Prostate gland (tissue), 2 donors: ENCODE measurements around the gene SVEP1. TPM values are rescaled to one million over a fixed set of nuclear protein-coding genes. Genes with fewer than 3 reads are reported as not detected.
"Not testable (repeated sequence)": the region's sequence is repeated elsewhere in the genome, so short reads cannot be mapped to it uniquely, and the experiment has no call there.

Experiments used
- DNase-seq: peaks from one replicate; pipeline ENCODE4 v3.0.0-alpha.2; 2019; ENCODE audit warnings: low spot score
- H3K27ac ChIP-seq, 2 donors: fragments of 200-600 bp; sonication (generic); 2 replicates each; pipeline ENCODE4 v1.5.1; 2017 to 2019
- H3K27me3 ChIP-seq: fragments of 200-600 bp; sonication (generic); replicated peaks from 2 replicates; pipeline ENCODE4 v1.5.1; 2019; ENCODE audit not compliant: insufficient read depth
- H3K36me3 ChIP-seq, 2 donors: fragments of 200-600 bp; sonication (generic); 1 replicate in 1 of 2; 2 replicates in 1 of 2; pipeline versions ENCODE4 v1.5.1 to v1.8.1; 2017 to 2019
- H3K4me1 ChIP-seq: fragments of 200-600 bp; sonication (generic); replicated peaks from 2 replicates; pipeline ENCODE4 v1.5.1; 2019
- H3K4me3 ChIP-seq, 2 donors: fragments of 200-600 bp; sonication (generic); 2 replicates each; pipeline ENCODE4 v1.5.1; 2017 to 2019
- H3K9me3 ChIP-seq: fragments of 200-600 bp; sonication (generic); 2 replicates; pipeline ENCODE4 v1.5.1; 2017
- CTCF ChIP-seq, 4 experiments: fragments of 200-600 bp in 2 of 4; fragments of 450-650 bp in 2 of 4; sonication (generic) in 2 of 4; IDR thresholded peaks; 1 replicate in 3 of 4; 2 replicates in 1 of 4; pipeline ENCODE4 v1.5.1; 2016 to 2019; ENCODE audit warnings: antibody characterized with exemption in 4 of 4, mild to moderate bottlenecking in 2 of 4, moderate library complexity in 2 of 4
- POLR2A ChIP-seq: fragments of 450-650 bp; IDR thresholded peaks from one replicate; pipeline ENCODE4 v1.6.1; 2016; ENCODE audit warnings: antibody characterized with exemption, mild to moderate bottlenecking
- POLR2AphosphoS5 ChIP-seq: sonication (generic); formaldehyde crosslinking; IDR thresholded peaks from one replicate; pipeline ENCODE4 v1.6.1; 2017; ENCODE audit warnings: antibody characterized with exemption
- WGBS: methylation state at CpG from one replicate; pipeline ENCODE4 v1.1.5; 2018; 5-methylcytosine and 5-hydroxymethylcytosine counted together
- intact Hi-C: fragments of 100-400 bp; cut with DNase I; formaldehyde crosslinking; loops from one replicate; pipeline ENCODE4 v1.14.2; 2022
- total RNA-seq, 2 donors: library from RNA; depleted of rRNA; stranded (reverse); fragments of >200 nt; gene quantifications; one replicate each; pipeline ENCODE4 v1.1.0, GENCODE V29; 2016

Gene SVEP1
- total RNA-seq, 2 donors from 2014 or later = 2.7 to 5.8 TPM

GRCh38 chr9:110531776-110532175 is 47.8 kb downstream of the SVEP1 start:
- no peaks in the 10 kb centered on the region for H3K36me3 ChIP-seq
- no peaks in the 10 kb centered on the region for H3K9me3 ChIP-seq
- intact Hi-C loops = no loop called here
- no peak overlapping the region for H3K4me3 ChIP-seq
- TF ChIP-seq CTCF (IDR thresholded peaks at IDR 0.05) = no peak
- TF ChIP-seq POLR2A = no peak
- no peak for TF ChIP-seq POLR2AphosphoS5
- DNase-seq = no peak
- no peaks in the 10 kb centered on the region for H3K27me3 ChIP-seq
- H3K27ac ChIP-seq = no peak overlapping the region
- no peaks in the 10 kb centered on the region for H3K4me1 ChIP-seq

- H3K4me3 ChIP-seq, intact Hi-C loops: not testable (repeated sequence)
- 38% methylated on average over 1 of the region's 1 CpG for WGBS
Observed at GRCh38 chr9:110531241-110531640, 48.3 kb downstream of the SVEP1 start.

GRCh38 chr9:110528645-110529044 is 50.9 kb downstream of the SVEP1 start:
- Histone ChIP-seq H3K9me3 (no peaks in the 10 kb centered on the region), H3K4me1 (no peaks in the 10 kb centered on the region), H3K27ac (no peak overlapping the region), H3K27me3 (no peaks in the 10 kb centered on the region), H3K4me3 (no peak overlapping the region), H3K36me3 (no peaks in the 10 kb centered on the region)
- no peak for DNase-seq
- intact Hi-C loops = no loop called here
- TF ChIP-seq POLR2A = no peak
- no peak for TF ChIP-seq CTCF (IDR thresholded peaks at IDR 0.05)
- no peak for TF ChIP-seq POLR2AphosphoS5

More at GRCh38 chr9:110531241-110531640, 48.3 kb downstream of the SVEP1 start:
- DNase-seq, H3K4me1 ChIP-seq, H3K27ac ChIP-seq, H3K9me3 ChIP-seq, H3K27me3 ChIP-seq, H3K36me3 ChIP-seq: not testable (repeated sequence)

GRCh38 chr9:110526426-110526825 is 53.1 kb downstream of the SVEP1 start:
- no peak overlapping the region for H3K4me3 ChIP-seq
- no peak overlapping the region for H3K27ac ChIP-seq
- 70% methylated on average over 1 of the region's 1 CpG for WGBS
- intact Hi-C loops = no loop called here
- H3K9me3 ChIP-seq = no peaks in the 10 kb centered on the region
- no peaks in the 10 kb centered on the region for H3K4me1 ChIP-seq
- TF ChIP-seq POLR2AphosphoS5 (no peak), CTCF (IDR thresholded peaks at IDR 0.05) (no peak), POLR2A (no peak)
- H3K27me3 ChIP-seq = no peaks in the 10 kb centered on the region
- DNase-seq = no peak
- H3K36me3 ChIP-seq = no peaks in the 10 kb centered on the region

- Histone ChIP-seq H3K36me3 (no peaks in the 10 kb centered on the region), H3K4me1 (no peaks in the 10 kb centered on the region), H3K27ac (no peak overlapping the region), H3K9me3 (no peaks in the 10 kb centered on the region), H3K27me3 (no peaks in the 10 kb centered on the region), H3K4me3 (no peak overlapping the region)
- intact Hi-C loops = no loop called here
- WGBS = 73% methylated on average over 2 of the region's 2 CpGs
- TF ChIP-seq POLR2AphosphoS5 = no peak
- DNase-seq = no peak
Observed at GRCh38 chr9:110521206-110521605, 58.3 kb downstream of the SVEP1 start.

- Histone ChIP-seq H3K4me1 (no peaks in the 10 kb centered on the region), H3K36me3 (no peaks in the 10 kb centered on the region), H3K4me3 (no peak overlapping the region), H3K9me3 (no peaks in the 10 kb centered on the region), H3K27ac (no peak overlapping the region), H3K27me3 (no peaks in the 10 kb centered on the region)
- intact Hi-C loops = no loop called here
- WGBS = 68% methylated on average over 6 of the region's 6 CpGs
- no peak for DNase-seq
- no peak for TF ChIP-seq CTCF (IDR thresholded peaks at IDR 0.05)
- no peak for TF ChIP-seq POLR2A
- TF ChIP-seq POLR2AphosphoS5 = no peak
Observed at GRCh38 chr9:110520120-110520701, 59.3 kb downstream of the SVEP1 start.
